GM19455 (cell line): ENCODE measurements around the gene COL27A1.
"Not testable (repeated sequence)": the region's sequence is repeated elsewhere in the genome, so short reads cannot be mapped to it uniquely, and the experiment has no call there.

ENCODE experiments used
- ATAC-seq: cut with Tn5 transposase; IDR thresholded peaks from one replicate; pipeline ENCODE4 v1.9.1; 2021; ENCODE audit not compliant: unreplicated experiment

The COL27A1 gene

DNA sequence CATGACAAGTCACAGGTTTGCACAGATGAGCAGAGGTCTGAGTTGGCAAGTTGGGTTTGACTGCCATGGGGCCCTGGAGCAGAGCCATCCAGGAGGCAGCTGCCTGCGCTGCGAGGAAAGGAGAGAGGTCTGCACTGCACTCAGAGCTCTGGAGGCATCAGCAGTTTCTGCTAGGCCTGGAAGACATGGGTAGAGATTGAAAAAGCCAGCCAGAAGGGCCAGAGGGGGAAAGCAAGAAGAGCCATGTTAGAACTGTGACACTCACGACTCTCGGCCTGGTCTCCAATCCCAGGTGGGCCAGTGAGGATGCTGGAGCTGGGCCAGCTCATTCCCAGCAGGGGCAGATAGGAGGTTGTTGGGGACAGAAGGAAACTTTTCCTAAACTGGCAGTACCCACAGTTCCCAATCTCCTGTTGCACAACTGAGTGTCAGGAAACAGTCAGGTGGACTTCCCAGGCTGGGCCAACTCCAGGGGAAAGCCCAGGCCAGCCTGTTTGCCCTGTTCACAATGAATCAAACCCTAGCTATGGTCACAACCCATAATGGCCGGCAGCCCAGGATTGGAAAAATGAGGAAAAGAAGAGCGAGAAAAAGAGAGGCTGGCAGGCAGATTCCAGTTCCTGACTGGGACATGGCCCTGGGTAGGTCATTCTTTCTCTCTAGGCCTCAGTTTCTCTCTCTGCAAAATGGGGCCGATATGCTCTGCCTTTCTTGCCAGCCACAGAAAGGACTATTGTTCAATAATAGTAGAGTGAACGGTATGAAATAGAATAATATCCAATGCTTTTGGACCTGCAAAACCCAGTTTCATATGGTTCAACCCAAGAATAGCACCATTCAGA, 159.8 kb downstream of the COL27A1 start:
- no peak for ATAC-seq

DNA sequence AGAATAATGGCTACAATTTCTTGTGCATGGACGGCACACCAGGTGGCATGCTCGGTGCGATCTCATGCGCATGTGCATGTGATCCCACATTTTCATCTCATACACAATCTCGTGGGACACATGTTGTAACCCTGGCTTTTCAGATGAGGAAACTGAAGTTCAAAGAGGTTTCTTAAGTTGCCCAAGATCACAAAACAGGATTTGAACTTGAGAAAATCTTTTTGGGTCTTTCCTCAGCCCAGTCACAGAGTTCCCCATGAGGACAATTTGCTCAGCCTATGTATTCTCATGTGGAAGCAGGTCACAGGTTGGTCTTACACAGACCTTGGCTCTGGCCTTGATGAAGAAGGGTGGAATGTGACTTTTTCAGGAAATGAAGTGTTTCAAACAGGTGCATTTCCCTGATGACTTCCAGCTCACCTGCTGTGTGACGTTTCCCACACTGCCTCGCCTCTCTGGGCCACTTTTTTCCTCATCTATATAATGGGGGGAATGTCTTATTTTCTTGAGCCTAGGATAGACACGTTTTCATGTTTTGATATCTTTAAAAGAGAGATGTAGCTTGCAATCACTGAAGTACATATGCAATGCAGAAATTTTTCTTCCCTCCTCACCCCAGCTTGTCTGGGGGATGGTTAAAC, 160.5 kb downstream of the COL27A1 start:
- no peak for ATAC-seq

DNA sequence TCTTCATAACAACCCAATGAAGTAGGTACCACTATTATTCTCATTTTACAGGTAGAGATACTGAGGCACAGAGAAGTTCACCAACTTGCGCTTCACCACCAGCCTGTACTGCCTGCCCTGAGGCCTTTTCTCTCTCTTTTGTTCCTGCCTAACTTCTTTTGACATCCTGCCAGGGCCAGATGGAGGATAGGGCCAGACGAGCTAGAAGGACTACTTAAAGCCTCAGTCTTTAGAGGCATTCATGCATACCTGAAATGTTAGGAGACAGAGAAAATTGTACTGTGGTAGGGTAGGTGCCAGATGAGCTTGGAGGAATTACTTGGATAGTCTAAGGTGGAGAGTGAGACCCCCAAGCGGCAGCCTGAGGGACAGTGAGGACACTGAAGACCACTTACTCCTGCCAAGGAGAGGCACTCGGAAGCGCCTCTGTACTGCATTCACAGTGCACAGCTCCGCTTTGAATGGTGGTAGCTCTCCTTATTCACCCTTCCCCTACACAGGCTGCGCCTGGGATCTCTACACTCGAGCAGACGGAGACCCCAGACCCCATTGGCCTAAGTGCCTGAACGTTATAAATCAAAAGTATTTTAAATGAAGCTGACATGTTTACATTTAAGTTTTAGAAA, 161.4 kb downstream of the COL27A1 start:
- ATAC-seq, result no peak

DNA sequence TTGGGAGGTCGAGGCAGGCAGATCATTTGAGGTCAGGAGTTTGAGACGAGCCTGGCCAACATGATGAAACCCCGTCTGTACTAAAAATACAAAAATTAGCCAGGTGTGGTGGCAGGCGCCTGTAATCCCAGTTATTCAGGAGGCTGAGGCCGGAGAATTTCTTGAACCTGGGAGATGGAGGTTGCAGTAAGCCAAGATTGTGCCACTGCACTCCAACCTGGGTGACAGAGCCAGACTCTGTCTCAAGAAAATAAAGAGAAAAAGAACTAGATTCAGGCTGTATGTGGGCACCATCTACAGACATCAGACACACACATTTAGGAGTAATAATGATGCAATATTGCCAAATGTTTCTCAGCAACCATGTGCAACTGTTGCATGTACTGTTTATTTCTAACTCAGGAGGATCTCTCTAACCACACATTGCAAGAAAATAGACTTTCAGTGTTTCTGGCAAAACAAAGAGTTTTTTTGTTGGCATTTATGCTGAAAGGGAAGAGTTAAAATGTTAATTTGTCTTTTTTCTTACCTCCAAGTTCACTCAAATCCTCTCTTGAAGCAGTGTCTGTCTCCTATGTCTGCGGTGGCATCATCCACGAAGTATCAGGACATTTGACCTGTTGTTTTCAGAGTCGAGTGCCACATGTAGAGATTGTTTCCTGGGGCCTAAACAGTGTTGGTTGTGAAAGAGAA, 162.5 kb downstream of the COL27A1 start:
- ATAC-seq, result no peak

DNA sequence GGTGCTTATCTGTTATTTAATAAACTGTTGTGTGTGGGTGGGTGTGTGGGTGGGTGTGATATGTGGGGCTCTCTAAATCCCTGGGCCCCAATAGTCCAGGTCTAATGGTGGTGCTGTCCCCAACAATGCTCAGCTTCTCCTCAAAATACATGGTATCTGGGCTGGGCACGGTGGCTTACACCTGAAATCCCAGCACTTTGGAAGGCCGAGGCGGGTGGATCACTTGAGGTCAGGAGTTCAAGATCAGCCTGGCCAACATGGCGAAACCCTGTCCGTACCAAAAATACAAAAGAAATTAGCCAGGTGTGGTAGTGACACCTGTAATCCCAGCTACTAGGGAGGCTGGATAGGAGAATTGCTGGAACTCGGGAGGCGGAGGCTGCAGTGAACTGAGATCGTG, 163.1 kb downstream of the COL27A1 start:
- no peak for ATAC-seq

DNA sequence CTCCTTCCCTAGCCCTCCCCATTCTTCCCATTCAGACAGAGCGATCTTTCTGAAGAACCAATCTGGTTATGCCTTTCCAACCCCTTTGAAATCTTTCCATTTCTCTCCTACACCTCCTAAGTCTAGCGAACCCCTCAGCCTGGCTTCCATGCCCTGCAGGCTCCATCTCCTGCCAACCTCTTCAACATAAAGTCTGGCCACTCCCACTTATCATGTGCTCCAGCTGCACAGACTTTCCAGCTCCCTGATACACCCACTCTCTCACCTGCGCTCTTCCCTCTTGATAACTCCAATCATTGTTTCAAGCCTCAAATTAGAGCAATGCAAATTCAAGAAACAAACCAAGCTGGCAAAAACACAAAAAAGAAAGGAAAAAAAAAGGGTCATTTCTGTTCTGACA, 163.8 kb downstream of the COL27A1 start:
- no peak for ATAC-seq

DNA sequence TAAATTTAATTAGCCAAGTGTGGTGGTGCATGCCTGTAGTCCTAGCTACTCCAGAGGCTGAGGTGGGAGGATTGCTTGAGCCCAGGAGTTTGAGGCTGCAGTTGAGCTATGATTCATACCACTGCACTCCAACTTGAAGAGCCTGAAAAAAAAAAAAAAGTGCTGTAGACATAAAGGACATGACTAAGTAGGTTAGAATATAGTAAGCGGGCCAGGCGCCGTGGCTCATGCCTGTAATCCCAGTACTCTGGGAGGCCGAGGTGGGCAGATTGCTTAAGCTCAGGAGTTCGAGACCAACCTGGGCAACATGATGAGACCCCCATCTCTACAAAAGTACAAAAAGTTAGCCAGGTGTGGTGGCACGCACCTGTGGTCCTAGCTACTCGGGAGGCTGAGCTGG, 165.4 kb downstream of the COL27A1 start:
- not testable (repeated sequence) for ATAC-seq

DNA sequence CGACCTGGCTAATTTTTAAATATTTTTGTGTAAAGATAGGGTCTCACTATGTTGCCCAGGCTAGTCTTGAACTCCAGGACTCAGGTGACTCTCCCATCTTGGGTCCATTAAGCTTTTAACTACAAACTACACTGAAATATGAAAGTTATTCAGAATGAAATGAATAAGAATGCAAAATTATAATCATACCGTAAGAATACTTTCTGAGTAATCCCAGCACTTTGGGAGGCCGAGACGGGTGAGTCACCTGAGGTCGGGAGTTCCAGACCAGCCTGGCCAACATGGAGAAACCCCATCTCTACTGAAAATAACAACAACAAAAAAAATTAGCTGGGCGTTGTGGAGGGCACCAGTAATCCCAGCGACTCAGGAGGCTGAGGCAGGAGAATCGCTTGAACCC, 166.4 kb downstream of the COL27A1 start:
- ATAC-seq, result no peak

DNA sequence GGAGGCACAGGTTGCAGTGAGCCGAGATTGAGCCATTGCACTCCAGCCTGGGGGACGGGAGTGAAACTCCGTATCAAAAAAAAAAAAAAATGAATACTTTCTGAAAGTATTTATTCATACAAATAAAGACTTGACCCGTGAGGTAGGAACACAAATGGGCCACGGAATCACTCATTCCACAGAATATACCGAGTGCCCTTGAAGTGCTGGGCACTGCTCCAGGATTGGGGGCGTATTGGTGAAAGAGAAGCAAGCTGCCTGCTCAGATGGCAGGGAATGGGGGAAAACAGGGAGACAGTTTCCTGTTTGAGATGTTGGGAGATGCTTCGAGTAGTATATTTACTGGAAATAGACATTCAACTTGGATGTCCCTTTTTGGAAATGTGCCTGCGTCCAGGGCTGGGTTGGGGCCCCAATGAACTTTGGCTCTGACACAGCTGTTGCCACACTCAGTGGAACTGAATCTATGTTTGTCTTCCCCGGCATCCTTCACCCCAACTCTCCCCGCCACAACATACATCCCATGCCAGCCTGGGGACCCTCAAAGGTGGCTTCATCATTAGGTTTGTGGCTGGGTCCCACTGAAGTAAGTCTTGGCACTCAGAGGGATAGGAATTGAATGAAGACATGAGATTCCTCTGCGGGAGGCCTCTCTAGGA, 167.0 kb downstream of the COL27A1 start:
- ATAC-seq, result not testable (repeated sequence)

DNA sequence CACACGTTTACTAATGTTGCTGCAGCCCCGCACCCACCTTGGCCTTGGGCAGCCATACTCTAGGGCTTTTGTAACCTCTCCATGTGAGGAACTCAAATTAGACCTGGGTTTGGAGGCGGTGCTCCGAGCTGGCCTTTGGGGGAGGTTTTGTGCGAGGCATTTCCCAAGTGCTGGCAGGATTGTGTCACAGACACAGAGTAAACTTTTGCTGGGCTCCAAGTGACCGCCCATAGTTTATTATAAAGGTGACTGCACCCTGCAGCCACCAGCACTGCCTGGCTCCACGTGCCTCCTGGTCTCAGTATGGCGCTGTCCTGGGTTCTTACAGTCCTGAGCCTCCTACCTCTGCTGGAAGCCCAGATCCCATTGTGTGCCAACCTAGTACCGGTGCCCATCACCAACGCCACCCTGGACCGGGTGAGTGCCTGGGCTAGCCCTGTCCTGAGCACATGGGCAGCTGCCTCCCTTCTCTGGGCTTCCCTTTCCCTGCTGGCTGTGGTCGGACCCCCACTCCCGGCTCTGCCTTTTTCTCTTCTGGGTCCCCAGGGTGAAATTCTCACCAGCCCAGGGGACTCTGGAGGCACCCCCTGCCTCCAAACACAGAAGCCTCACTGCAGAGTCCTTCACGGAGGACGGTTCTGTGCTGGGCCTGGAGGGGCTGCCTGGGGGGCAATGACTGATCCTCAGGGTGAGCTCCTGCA, 167.6 kb downstream of the COL27A1 start, which contains the start of gene ORM1:
Gene ORM1, plus strand, starts transcription at position 268 of the 701 bp plus-strand sequence. Its CDS starts 36 bp downstream, at position 304.
- ATAC-seq, result not testable (repeated sequence)

DNA sequence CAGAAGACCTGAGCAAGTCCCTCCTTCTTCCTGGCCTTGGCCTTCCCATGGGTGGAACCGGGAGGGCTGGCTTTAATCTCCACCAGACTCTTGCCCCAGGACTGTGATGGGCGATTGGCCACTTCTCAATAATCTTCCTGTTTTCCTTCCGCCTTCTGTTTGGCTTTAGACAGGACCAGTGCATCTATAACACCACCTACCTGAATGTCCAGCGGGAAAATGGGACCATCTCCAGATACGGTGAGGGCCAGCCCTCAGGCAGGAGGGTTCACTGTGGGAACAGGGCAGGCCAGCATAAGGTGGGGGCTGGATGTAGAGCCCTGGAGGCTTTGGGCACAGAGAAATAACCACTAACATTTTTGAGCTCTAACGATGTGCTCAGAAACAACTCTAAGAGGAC, 168.5 kb downstream of the COL27A1 start:
- ATAC-seq, result not testable (repeated sequence)

DNA sequence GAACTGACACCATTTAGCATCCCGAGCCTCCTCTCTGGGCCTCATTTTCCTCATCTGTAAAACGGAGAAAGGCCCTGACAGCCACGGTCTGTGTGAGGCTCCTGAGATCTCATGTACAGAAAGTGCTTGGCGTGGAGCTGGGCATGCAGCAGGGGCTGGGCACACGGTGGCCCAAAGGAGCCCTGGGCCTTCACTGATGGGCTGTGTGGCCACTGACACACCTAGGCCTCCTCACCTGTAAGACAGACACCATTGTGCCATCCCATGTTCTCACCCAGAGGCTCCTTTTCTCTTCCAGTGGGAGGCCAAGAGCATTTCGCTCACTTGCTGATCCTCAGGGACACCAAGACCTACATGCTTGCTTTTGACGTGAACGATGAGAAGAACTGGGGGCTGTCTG, 169.2 kb downstream of the COL27A1 start:
- no peak for ATAC-seq

DNA sequence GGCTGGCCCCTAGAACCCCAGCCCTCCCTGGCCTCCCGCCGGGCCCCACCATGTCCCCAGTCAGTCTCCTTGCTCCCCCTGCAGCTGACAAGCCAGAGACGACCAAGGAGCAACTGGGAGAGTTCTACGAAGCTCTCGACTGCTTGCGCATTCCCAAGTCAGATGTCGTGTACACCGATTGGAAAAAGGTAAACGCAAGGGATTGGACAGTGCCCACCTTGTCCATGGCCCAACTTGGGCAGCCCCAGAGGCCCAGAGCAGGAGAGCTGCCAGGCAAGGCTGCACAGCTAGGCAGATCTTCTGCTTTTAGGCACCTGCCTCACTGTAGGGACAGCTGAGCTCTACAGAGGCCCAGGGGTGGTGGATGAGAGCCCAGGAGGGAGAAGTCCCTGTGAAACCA, 169.6 kb downstream of the COL27A1 start:
- ATAC-seq, result not testable (repeated sequence)

DNA sequence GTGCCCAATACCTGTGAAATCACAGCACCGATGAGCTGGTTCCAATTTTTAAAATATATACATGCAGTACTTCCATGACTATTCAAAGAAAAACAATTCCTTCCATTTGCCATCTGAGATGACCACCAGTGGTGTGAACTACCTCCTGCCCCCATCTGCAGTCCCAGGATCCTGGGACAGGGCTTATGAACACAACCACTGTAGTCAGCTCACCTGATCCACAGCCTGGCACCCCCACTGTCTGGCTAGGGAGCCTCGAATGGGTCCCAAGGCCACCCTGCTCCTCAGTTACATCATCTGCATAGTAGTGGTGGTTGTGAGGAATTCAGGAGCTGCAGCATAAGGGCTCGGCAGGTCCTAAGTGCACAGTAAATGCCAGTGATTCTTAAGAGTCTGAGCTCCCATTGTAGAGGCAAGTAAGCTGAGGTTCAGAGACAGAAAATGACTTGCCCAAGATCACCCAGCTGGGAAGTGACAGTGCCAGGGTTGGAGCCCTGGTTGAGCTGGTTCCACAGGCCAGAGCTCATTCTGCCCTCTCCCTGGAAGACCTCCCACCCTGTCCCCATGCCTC, 170.4 kb downstream of the COL27A1 start:
- not testable (repeated sequence) for ATAC-seq

DNA sequence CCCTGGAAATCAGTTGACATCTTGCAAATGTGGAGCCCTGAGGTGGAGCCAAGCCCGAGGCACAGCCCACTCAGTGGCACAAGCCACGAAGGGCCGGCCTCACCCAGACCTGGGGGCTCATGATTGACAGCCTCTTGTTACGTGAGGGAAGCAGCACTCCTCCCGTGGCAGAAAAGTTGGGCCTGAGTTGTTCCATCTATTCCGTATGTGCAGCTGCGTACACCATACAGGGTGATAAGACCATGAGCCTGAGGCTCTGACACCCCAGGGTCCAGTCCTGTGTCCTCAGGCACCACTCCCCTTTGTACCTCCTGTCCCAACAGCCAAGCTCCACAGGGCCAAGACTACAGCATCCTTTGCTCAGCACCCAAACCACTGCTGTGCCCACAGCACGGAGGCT, 172.4 kb downstream of the COL27A1 start:
- no peak for ATAC-seq

DNA sequence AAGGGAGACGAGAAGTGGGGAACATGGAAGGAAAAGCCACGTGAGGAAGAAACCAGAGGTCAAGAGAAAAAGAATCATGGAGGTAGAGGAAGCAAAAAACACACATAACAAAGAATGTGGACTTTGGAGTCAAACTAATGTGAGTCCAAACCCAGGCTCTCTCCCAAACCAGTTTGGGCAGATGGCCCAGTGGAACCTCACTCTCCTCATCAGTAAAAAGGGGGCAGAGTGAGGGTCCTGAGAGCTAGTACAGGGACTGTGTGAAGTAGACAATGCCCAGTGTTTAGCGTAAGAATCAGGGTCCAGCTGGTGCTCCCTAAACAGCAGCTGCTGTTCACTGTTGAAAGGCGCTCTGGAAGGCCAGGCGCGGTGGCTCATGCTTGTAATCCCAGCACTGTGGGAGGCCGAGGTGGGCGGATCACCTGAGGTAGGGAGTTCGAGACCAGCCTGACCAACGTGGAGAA, 173.1 kb downstream of the COL27A1 start:
- not testable (repeated sequence) for ATAC-seq

DNA sequence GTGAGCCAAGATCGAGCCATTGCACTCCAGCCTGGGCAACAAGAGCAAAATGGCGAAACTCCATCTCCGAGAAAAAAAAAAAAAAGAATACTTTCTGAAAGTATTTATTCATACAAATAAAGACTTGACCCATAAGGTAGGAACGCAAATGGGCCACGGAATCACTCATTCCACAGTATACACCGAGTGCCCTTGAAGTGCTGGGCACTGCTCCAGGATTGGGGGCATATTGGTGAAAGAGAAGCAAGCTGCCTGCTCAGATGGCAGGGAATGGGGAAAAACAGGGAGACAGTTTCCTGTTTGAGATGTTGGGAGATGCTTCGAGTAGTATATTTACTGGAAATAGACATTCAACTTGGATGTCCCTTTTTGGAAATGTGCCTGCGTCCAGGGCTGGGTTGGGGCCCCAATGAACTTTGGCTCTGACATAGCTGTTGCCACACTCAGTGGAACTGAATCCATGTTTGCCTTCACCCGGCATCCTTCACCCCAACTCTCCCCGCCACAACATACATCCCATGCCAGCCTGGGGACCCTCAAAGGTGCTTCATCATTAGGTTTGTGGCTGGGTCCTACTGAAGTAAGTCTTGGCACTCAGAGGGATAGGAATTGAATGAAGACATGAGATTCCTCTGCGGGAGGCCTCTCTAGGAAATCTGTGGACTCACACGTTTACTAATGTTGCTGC, 173.7 kb downstream of the COL27A1 start:
- ATAC-seq, result not testable (repeated sequence)

DNA sequence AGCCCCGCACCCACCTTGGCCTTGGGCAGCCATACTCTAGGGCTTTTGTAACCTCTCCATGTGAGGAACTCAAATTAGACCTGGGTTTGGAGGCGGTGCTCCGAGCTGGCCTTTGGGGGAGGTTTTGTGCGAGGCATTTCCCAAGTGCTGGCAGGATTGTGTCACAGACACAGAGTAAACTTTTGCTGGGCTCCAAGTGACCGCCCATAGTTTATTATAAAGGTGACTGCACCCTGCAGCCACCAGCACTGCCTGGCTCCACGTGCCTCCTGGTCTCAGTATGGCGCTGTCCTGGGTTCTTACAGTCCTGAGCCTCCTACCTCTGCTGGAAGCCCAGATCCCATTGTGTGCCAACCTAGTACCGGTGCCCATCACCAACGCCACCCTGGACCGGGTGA, 174.3 kb downstream of the COL27A1 start, which contains the start of gene ORM2:
Gene ORM2, plus strand, starts transcription at position 245 of the 398 bp plus-strand sequence. Its CDS starts 36 bp downstream, at position 281.
- not testable (repeated sequence) for ATAC-seq

DNA sequence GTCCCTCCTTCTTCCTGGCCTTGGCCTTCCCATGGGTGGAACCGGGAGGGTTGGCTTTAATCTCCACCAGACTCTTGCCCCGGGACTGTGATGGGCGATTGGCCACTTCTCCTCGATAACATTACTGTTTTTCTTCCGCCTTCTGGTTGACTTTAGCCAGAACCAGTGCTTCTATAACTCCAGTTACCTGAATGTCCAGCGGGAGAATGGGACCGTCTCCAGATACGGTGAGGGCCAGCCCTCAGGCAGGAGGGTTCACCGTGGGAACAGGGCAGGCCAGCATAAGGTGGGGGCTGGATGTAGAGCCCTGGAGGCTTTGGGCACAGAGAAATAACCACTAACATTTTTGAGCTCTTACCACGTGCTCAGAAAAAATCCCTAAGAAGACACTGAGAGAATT, 175.3 kb downstream of the COL27A1 start:
- no peak for ATAC-seq
